HepG2 (cell line): ENCODE results near the gene AEBP1. TPM values are rescaled to one million over a fixed set of nuclear protein-coding genes. Genes with fewer than 3 reads are reported as not detected.

Experiments used
- ATAC-seq: fragments of 200-7000 bp; cut with Tn5 transposase; 3 replicates; pipeline ENCODE4 v1.9.1; 2020; ENCODE audit warnings: mild to moderate bottlenecking, moderate library complexity
- BruUV-seq: library from RNA; stranded (reverse); fragments of 400-500 nt; replicated peaks from 2 replicates; lab custom pipeline; 2021; lab: Mats Ljungman, UMichigan
- CTCF ChIA-PET: fragments of 300-600 bp; formaldehyde crosslinking; extraction: SDS; loops from one replicate; lab custom pipeline; 2021; ENCODE audit warnings: low total read pairs, inconsistent platforms, low intra/inter-chr PET ratio; lab: Yijun Ruan, JAX
- POLR2A ChIA-PET: fragments of 350-600 bp; sonication (Branson Sonifier 250); formaldehyde crosslinking; loops from one replicate; lab custom pipeline; 2020; ENCODE audit warnings: antibody characterized with exemption, inconsistent platforms; lab: Yijun Ruan, JAX
- DNase-seq: peaks from one replicate; pipeline ENCODE4 v3.0.0-alpha.2; 2015; ENCODE audit warnings: low spot score
- FAIRE-seq: peaks from 3 replicates; lab custom pipeline; 2011; peaks lifted over from hg19 to GRCh38; lab: Jason Lieb, UNC
- H2AFZ ChIP-seq: one replicate; pipeline ENCODE4 v1.6.1; 2011; ENCODE audit warnings: low read length, inconsistent platforms
- H3K27ac ChIP-seq: fragments of 300-600 bp; 3 replicates; pipeline ENCODE4 v1.8.0; 2011; ENCODE audit warnings: mixed run types, mild to moderate bottlenecking, mixed read lengths, low read length, inconsistent platforms; ENCODE audit not compliant: insufficient read depth; ENCODE audit errors: extremely low read length
- H3K27me3 ChIP-seq, 2 experiments: fragments of 200-600 bp in 1 of 2; 2 replicates in 1 of 2; 3 replicates in 1 of 2; pipeline versions ENCODE4 v1.6.0 to v1.8.0; 2011; ENCODE audit warnings: low read length in 2 of 2, mild to moderate bottlenecking in 2 of 2, moderate library complexity in 2 of 2, inconsistent platforms in 1 of 2; ENCODE audit not compliant: insufficient read depth in 2 of 2, control insufficient read depth in 1 of 2
- H3K36me3 ChIP-seq, 2 experiments: fragments of 200-600 bp in 1 of 2; replicated peaks in 1 of 2; 2 replicates in 1 of 2; 3 replicates in 1 of 2; pipeline versions ENCODE4 v1.5.1 to v1.8.0; 2011; ENCODE audit warnings: low read length in 2 of 2, inconsistent platforms in 1 of 2; ENCODE audit not compliant: insufficient read depth in 2 of 2, control insufficient read depth in 1 of 2
- H3K4me1 ChIP-seq: 2 replicates; pipeline ENCODE4 v1.5.1; 2012; ENCODE audit warnings: low read length, inconsistent platforms; ENCODE audit not compliant: insufficient read depth
- H3K4me2 ChIP-seq: 2 replicates; pipeline ENCODE4 v1.6.0; 2011; ENCODE audit warnings: low read depth, low read length, inconsistent platforms
- H3K4me3 ChIP-seq, 3 experiments: fragments of 200-600 bp in 1 of 3; sonication (generic), shearing (Covaris generic) in 1 of 3; replicated peaks in 1 of 3; 2 replicates each; pipeline ENCODE4 v1.5.1; 2011 to 2016; ENCODE audit warnings: low read length in 3 of 3, inconsistent platforms in 2 of 3, low read depth in 2 of 3, mild to moderate bottlenecking in 2 of 3, control low read depth in 1 of 3, mixed read lengths in 1 of 3; ENCODE audit not compliant: insufficient read depth in 1 of 3
- H3K79me2 ChIP-seq: one replicate; pipeline ENCODE4 v1.6.1; 2011; ENCODE audit warnings: low read length, inconsistent platforms; ENCODE audit not compliant: insufficient read depth
- H3K9ac ChIP-seq: 2 replicates; pipeline ENCODE4 v1.6.0; 2011; ENCODE audit warnings: mild to moderate bottlenecking, low read depth, low read length, inconsistent platforms; ENCODE audit not compliant: insufficient read depth
- H3K9me3 ChIP-seq: 2 replicates; pipeline ENCODE4 v1.5.1; 2012; ENCODE audit warnings: mild to moderate bottlenecking, low read length
- H4K20me1 ChIP-seq: 2 replicates; pipeline ENCODE4 v1.6.0; 2011; ENCODE audit warnings: inconsistent platforms, mild to moderate bottlenecking, low read length, moderate library complexity; ENCODE audit not compliant: insufficient read depth
- CCAR2 ChIP-seq: fragments of 200-400 bp; formaldehyde crosslinking; optimal IDR thresholded peaks from 2 replicates; pipeline ENCODE3; 2018; ENCODE audit warnings: low read depth, mild to moderate bottlenecking, low read length, moderate library complexity
- CENPBD1 ChIP-seq: sonication (generic); formaldehyde crosslinking; IDR thresholded peaks from 2 replicates; pipeline ENCODE4 v1.8.0; 2022; ENCODE audit warnings: missing genetic modification reagents, low read depth, mild to moderate bottlenecking, borderline replicate concordance
- E2F5 ChIP-seq: sonication (generic); formaldehyde crosslinking; conservative IDR thresholded peaks from 2 replicates; pipeline ENCODE4 v1.4.0; 2020; ENCODE audit warnings: missing genetic modification reagents
- ETV5 ChIP-seq: IDR thresholded peaks from 2 replicates; pipeline ENCODE4 v1.6.1; 2018; ENCODE audit warnings: missing biosample characterization, missing genetic modification reagents, inconsistent platforms, borderline replicate concordance
- IKZF1 ChIP-seq: fragments of 450-650 bp; IDR thresholded peaks from 2 replicates; pipeline ENCODE4 v1.7.1; 2016
- MLLT10 ChIP-seq: sonication (generic); formaldehyde crosslinking; IDR thresholded peaks from 2 replicates; pipeline ENCODE4 v1.4.0; 2020; ENCODE audit warnings: missing genetic modification reagents
- PBX2 ChIP-seq: IDR thresholded peaks from 2 replicates; pipeline ENCODE4 v1.6.1; 2016; ENCODE audit warnings: control low read depth
- POLR2A ChIP-seq, 2 experiments: IDR thresholded peaks; 2 replicates each; pipeline ENCODE4 v1.6.1; 2011; ENCODE audit warnings: low read depth in 2 of 2, low read length in 2 of 2, mild to moderate bottlenecking in 1 of 2, moderate library complexity in 1 of 2; ENCODE audit not compliant: insufficient read depth in 1 of 2
- RBM22 ChIP-seq: fragments of 200-400 bp; formaldehyde crosslinking; optimal IDR thresholded peaks from 2 replicates; pipeline ENCODE3; 2017; ENCODE audit warnings: mild to moderate bottlenecking, low read length, moderate library complexity
- ZBTB20 ChIP-seq: sonication (generic); formaldehyde crosslinking; IDR thresholded peaks from 2 replicates; pipeline ENCODE4 v1.8.1; 2023; ENCODE audit warnings: missing genetic modification reagents, low read depth, mild to moderate bottlenecking, borderline replicate concordance
- ZFP1 ChIP-seq: IDR thresholded peaks from 2 replicates; pipeline ENCODE4 v1.6.1; 2016
- ZNF138 ChIP-seq: sonication (generic); formaldehyde crosslinking; IDR thresholded peaks from 2 replicates; pipeline ENCODE4 v1.5.0; 2020; ENCODE audit warnings: mild to moderate bottlenecking, low read depth, missing genetic modification reagents
- ZNF580 ChIP-seq: IDR thresholded peaks from 2 replicates; pipeline ENCODE4 v1.6.1; 2016; ENCODE audit warnings: low read depth, borderline replicate concordance
- ZNF749 ChIP-seq: sonication (generic); formaldehyde crosslinking; IDR thresholded peaks from 2 replicates; pipeline ENCODE4 v1.8.0; 2022; ENCODE audit warnings: mild to moderate bottlenecking, missing genetic modification reagents, moderate library complexity, borderline replicate concordance
- ZNF839 ChIP-seq: sonication (generic); formaldehyde crosslinking; IDR thresholded peaks from 2 replicates; pipeline ENCODE4 v1.4.0; 2020; ENCODE audit warnings: missing genetic modification reagents, mild to moderate bottlenecking, borderline replicate concordance
- ZSCAN12 ChIP-seq: sonication (generic); formaldehyde crosslinking; IDR thresholded peaks from 2 replicates; pipeline ENCODE4 v1.9.0; 2021; ENCODE audit warnings: mild to moderate bottlenecking, missing genetic modification reagents
- WGBS: methylation state at CpG from one replicate; pipeline ENCODE4 v1.1.6; 2017; ENCODE audit warnings: low lambda C conversion rate; 5-methylcytosine and 5-hydroxymethylcytosine counted together
- in situ Hi-C: cut with HindIII; loops from 2 replicates; pipeline ENCODE4 v1.10.0; 2017; ENCODE audit warnings: low pct_unique_long_range_greater_than_20kb; ENCODE audit not compliant: extremely low pct_ligation_motif_present
- intact Hi-C: fragments of 100-400 bp; cut with micrococcal nuclease; formaldehyde crosslinking; loops from one replicate; pipeline ENCODE4 v1.10.0; 2022; ENCODE audit not compliant: unreplicated experiment
- polyA plus RNA-seq, 8 experiments: library from polyadenylated mRNA; depleted of rRNA in 3 of 8; stranded (reverse) in 7 of 8; unstranded in 1 of 8; fragments of >200 nt; fragmentation: Illumina TruSeq in 4 of 8; extraction: Trizol in 4 of 8; gene quantifications; 2 replicates each; pipeline versions ENCODE4 v1.2.1 to v1.2.3, GENCODE V29; 2011 to 2016; ENCODE audit warnings: low read depth in 4 of 8, missing spikeins in 1 of 8, mixed read lengths in 1 of 8; ENCODE audit not compliant: insufficient read depth in 1 of 8
- total RNA-seq, 5 experiments: library from RNA; depleted of rRNA; stranded (reverse); fragments of >200 nt; fragmentation: Illumina TruSeq; extraction: Trizol; gene quantifications; 2 replicates each; pipeline ENCODE4 v1.2.3, GENCODE V29; 2016; ENCODE audit warnings: low read depth in 1 of 5

AEBP1 gene
- total and polyA plus RNA-seq, 2 of the 13 experiments (the other 11 are each of a cell fraction or from before 2014, with no cell fraction given): 0.22 to 0.55 TPM

- TF ChIP-seq PBX2 (CRISPR knock-in tag): peak; percentile 65
- no peak for TF ChIP-seq MLLT10 (CRISPR knock-in tag)
- TF ChIP-seq IKZF1: no peak
- TF ChIP-seq ETV5: peak; percentile 42; the same call in 1 of the 2 replicates
- no peak for TF ChIP-seq ZNF749 (CRISPR knock-in tag)
- TF ChIP-seq ZSCAN12 (CRISPR knock-in tag): no peak
- TF ChIP-seq ZBTB20 (CRISPR knock-in tag): no peak
- no peak for TF ChIP-seq ZNF839 (CRISPR knock-in tag)
These were observed 11.0 kb upstream of the AEBP1 start (continued) for GRCh38 chr7:44093102-44093641.

- intact Hi-C loops: no loop called here
- in situ Hi-C loops: no loop called here
- 13% methylated on average over 2 of the region's 2 CpGs for WGBS
- Histone ChIP-seq H3K27ac (no peak overlapping the region), H3K4me2 (no peak overlapping the region), H3K79me2 (no peaks in the 10 kb centered on the region), H3K36me3 (no peaks in the 10 kb centered on the region), H3K9ac (no peak overlapping the region), H3K27me3 (peaks cover 0 to 2% of the 10 kb centered on the region in 2 experiments; a peak in 2 of 5 replicates), H3K9me3 (no peaks in the 10 kb centered on the region), H3K4me3 (no peak overlapping the region), H2AFZ (no peak overlapping the region), H3K4me1 (peaks cover 50% of the 10 kb centered on the region), H4K20me1 (no peaks in the 10 kb centered on the region)
- TF ChIP-seq E2F5 (CRISPR knock-in tag) (no peak), POLR2A (IDR thresholded peaks at IDR 0.05; ENCODE audit: insufficient read depth in 1 of 2, low read depth in 2 of 2, low read length in 2 of 2) (no peak), CCAR2 (no peak), ZNF580 (CRISPR knock-in tag) (no peak), ZFP1 (no peak), ZNF138 (no peak), CENPBD1 (CRISPR knock-in tag) (no peak), RBM22 (no peak)
- ATAC-seq (no peak), FAIRE-seq (no peak), DNase-seq (no peak)
- ChIA-PET POLR2A (no interaction called here), CTCF (no interaction called here)
- no TSS peak for BruUV-seq
These were observed 9.8 kb upstream of the AEBP1 start for GRCh38 chr7:44094365-44094764.
